ENCODE data around the gene TTC21A.

TTC21A gene

DNA sequence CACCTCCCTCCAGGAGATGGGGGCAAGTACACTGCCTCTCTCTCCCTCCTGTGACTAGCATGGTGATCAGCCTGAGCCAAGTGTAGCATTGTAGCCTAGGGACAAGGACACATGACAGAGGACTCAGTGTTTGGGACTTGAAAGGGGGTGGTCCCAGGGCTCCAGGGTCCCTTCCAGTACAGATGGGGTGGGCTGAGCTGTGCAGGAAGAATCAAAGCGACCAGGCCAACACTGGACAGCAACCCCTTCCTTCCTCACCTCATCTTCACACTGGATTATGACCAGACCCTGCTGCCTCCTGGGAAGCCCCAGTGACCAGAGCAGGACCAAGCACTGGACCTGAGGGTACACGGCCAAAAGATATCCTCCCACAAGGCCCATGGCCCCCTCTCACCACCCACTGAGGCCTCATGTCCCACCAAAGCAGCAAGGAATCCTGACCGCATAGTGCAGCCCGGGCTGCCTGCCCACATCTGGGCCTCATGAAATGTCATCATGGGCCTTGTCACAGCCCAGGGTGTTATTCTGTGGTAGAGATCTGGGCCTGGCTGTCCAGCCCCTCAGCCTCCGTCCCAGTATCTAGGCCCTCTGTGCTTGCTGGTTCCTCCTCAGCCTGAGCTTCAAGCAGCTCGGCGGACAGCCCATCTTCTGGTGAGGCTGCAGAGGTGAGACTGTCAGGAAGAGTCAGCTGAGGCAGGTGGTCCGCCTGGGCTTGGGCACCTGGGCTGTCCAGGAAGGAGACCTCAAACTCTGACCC is 9.6 kb upstream of the TTC21A start:
- no peak overlapping the region for H3K4me3 ChIP-seq (ENCODE audit: low read length)
- DNase-seq (ENCODE audit: low read depth, low spot score), result no peak

- no peak overlapping the region for H3K4me3 ChIP-seq (ENCODE audit: low read length)
- DNase-seq (ENCODE audit: low read depth, low spot score), result no peak
Measured at GRCh38 chr3:39098473-39099000, 8.9 kb upstream of the TTC21A start.

GRCh38 chr3:39099242-39099641 is 8.2 kb upstream of the TTC21A start:
- DNase-seq (ENCODE audit: low read depth, low spot score), result no peak

DNA sequence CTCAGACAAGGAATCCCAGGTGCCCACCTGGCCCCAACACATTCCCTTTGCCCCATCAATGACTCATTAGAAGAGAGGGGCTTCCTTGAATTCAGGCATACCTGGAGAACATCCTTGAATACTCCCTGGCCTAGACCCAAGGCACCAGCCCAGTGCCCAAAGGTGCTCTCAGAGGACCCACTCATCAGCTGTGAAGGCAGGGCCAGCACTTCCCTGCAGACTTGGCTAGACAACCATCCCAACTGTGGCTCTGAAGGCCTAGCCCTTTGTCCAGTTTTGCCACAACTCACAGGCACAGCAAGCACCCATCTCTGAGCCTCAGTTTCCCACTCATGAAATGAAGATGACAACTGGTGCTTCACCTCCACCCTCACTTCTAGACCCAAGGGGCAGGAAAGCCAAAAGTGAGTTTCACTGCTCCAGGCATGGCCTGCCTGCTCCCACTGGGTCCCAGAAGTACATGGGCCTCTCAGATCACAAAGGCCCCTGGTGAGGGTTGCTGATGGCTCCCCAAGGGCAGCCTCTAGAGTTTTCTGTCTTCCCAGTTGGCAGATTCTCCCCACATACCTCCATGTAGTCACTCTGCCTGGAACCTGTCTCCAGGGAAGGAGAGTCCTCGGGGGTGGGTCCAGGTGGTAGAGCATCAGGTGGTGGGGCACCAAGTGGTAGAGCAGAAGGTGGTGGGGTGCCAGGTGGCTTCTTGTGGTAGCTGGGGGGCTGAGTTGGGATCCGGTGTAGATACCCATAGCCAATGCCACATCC is 7.6 kb upstream of the TTC21A start:
- no peak for DNase-seq (ENCODE audit: low read depth, low spot score)
- no peak overlapping the region for H3K4me3 ChIP-seq (ENCODE audit: low read length)

More at GRCh38 chr3:39099242-39099641, 8.2 kb upstream of the TTC21A start:
- no peak overlapping the region for H3K4me3 ChIP-seq (ENCODE audit: low read length)

- H3K4me3 ChIP-seq (ENCODE audit: low read length), result no peak overlapping the region
- no peak for DNase-seq (ENCODE audit: low read depth, low spot score)
Measured at GRCh38 chr3:39100500-39100886, 7.0 kb upstream of the TTC21A start.

- peak; percentile 27 for DNase-seq (ENCODE audit: low read depth, low spot score)
- H3K4me3 ChIP-seq (ENCODE audit: low read length), result no peak overlapping the region
Measured at GRCh38 chr3:39101022-39101689, 6.3 kb upstream of the TTC21A start.

DNA sequence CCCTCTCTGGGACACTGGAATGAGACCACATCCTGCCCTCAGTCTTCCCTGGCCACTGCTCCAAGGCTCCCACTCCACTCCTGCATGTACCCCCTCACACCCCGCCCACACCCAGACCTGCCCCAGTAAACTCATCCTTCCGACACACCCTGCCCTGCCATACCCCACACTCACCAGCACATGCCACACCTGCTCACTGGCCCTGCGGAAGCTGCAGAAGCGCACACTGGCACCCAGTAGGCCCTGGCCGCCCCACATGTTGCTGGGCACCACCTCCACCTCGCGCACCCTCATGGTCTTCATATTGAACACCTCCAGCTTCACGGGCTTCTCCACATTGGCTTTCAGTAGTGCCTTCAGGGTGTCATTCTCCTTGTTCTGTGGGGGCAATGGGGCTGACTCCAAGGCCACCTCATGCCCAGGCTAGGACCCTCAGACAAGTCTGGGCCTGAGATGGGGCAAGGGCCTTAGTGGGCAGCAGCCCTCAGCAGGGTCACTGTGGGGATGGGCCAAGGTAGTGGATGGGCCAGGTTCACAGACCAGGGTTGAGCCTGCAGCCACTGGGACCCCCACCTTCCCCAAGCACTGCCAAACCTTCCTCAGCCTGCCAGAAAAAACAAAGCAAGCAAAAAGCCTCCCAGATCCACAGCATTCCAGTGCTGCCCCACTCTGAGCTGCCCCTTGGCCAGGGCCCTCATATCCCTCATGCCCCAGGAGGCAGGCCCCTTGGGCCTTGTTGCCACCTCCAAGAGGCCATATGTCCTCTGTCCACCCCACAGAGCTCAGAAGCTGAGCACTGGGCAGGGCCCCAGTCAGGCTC is 4.8 kb upstream of the TTC21A start:
- DNase-seq (ENCODE audit: low read depth, low spot score), result no peak
- no peak overlapping the region for H3K4me3 ChIP-seq (ENCODE audit: low read length)

GRCh38 chr3:39103324-39103693 is 4.2 kb upstream of the TTC21A start:
- H3K4me3 ChIP-seq (ENCODE audit: low read length), result no peak overlapping the region
- DNase-seq (ENCODE audit: low read depth, low spot score), result no peak

- no peak overlapping the region for H3K4me3 ChIP-seq (ENCODE audit: low read length)
- DNase-seq (ENCODE audit: low read depth, low spot score), result no peak
Measured at GRCh38 chr3:39103791-39104552, 3.5 kb upstream of the TTC21A start.

GRCh38 chr3:39104961-39105686 is 2.4 kb upstream of the TTC21A start:
- DNase-seq (ENCODE audit: low read depth, low spot score), result no peak
- no peak overlapping the region for H3K4me3 ChIP-seq (ENCODE audit: low read length)

DNA sequence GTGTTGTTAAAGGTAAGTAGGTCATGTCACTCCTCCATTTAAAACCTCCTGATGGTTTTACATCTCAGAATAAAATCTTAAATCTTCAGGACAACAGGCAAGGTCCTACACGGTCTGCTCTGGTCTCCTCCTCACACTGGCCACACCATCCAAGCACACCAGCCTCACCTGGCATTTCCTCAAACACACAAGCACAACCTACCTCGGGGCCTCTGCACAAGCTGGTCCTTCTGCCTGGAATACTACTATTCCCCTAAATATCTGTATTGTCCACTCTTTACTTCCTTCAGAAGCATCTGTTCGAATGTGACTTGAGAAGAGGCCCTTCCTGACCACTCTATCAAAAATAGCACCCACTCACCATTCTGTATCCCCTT is 1.8 kb upstream of the TTC21A start:
- H3K4me3 ChIP-seq (ENCODE audit: low read length), result no peak overlapping the region
- no peak for DNase-seq (ENCODE audit: low read depth, low spot score)

DNA sequence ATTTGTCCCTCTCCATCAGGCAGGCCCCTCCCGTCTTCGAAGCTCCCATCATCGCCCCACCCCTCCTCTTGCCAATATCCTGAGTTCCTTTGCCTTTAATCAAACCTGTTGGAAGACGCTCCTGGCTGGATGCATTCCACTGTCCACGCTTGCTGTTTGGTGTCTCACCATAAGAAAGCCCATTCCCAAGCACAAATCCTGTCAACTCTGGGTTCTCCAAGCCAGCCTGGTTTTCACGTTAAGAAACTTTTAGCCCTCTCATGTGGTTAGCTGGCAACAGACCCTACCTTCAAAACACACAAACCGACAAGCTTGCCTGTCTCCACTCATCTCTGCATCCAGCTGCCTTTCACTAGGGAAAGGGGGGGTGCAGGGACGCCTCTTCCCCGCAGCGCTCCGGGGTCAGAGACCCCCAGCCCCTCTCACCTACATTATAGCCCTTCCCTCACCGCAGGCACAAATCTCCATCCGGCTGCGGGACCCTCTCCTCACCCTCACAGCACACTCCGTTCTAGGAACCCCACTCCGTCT is 1.1 kb upstream of the TTC21A start:
- H3K4me3 ChIP-seq (ENCODE audit: low read length), result peak overlapping the region; percentile 83
- peak; percentile 59 for DNase-seq (ENCODE audit: low read depth, low spot score)

- H3K4me3 ChIP-seq (ENCODE audit: low read length), result peak overlapping the region; percentile 83
- DNase-seq (ENCODE audit: low read depth, low spot score), result no peak
Measured at GRCh38 chr3:39106851-39107387, 561 bp upstream of the TTC21A start.

GRCh38 chr3:39108200-39108710 is 775 bp downstream of the TTC21A start:
- peak overlapping the region; percentile 83 for H3K4me3 ChIP-seq (ENCODE audit: low read length)
- peak; percentile 68 for DNase-seq (ENCODE audit: low read depth, low spot score)

DNA sequence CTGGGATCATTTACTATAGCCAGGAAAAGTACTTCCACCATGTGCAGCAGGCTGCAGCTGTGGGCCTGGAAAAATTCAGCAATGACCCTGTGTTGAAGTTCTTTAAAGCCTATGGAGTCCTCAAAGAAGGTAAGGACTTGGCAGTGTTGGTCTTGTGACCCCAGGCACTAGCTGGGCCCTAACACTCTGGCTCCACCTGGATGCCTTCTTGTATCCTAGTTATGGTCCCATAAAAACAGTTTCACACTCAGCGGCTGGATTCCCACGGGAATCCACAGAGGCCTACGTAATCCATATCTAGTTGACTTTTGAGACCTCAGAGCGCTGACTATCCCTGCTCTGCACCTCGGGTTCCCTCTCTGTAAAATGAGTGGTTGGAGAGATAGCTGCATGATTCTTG is 1.6 kb downstream of the TTC21A start:
- DNase-seq (ENCODE audit: low read depth, low spot score), result no peak
- no peak overlapping the region for H3K4me3 ChIP-seq (ENCODE audit: low read length)

DNA sequence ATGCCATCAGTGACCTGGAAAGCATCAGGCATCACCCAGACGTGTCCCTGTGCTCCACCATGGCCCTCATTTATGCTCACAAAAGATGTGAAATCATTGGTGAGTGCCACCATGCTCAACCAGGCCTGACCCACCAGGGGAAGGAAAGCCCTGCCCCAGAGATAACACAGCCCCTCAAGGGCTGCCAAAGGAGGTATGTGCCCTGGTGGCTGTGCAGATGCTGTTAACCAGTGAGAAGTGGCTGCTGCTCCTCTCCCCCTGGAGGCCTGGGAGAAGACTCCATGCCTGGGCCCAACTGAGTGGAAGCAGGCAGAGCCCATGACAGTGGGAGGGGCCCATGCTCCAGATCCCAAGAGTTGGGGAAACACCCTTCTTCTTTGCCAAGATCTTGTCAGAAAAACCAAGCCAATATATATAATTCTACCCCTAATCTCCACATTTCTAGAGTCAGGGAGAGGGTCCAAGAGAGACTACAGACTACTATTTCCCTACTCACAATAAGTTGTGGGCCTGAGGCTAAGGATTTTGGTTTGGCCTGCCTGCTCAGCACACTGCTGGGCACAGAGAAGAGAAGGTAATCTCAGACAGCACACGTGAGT is 2.7 kb downstream of the TTC21A start:
- no peak overlapping the region for H3K4me3 ChIP-seq (ENCODE audit: low read length)
- no peak for DNase-seq (ENCODE audit: low read depth, low spot score)

- no peak for DNase-seq (ENCODE audit: low read depth, low spot score)
- no peak overlapping the region for H3K4me3 ChIP-seq (ENCODE audit: low read length)
Measured at GRCh38 chr3:39112113-39112512, 4.6 kb downstream of the TTC21A start.

Data from Jurkat, Clone E6-1 (cell line).